WI38 (cell line): Measurements from ENCODE around the gene HK1.

Experiments used
- H3K4me3 ChIP-seq: 2 replicates; pipeline ENCODE4 v1.5.1; 2011; ENCODE audit warnings: low read depth, mild to moderate bottlenecking, control low read depth, low read length
- CTCF ChIP-seq: IDR thresholded peaks from 2 replicates; pipeline ENCODE4 v1.5.1; 2012; ENCODE audit warnings: low read depth, mild to moderate bottlenecking, control low read depth, low read length

Gene HK1

GRCh38 chr10:69414036-69415018 is 136.0 kb downstream of the HK1 start:
- no peak for TF ChIP-seq CTCF
- no peak overlapping the region for H3K4me3 ChIP-seq

GRCh38 chr10:69415049-69415448 is 136.8 kb downstream of the HK1 start:
- no peak overlapping the region for H3K4me3 ChIP-seq

GRCh38 chr10:69415951-69416350 is 137.7 kb downstream of the HK1 start:
- TF ChIP-seq CTCF, result no peak
- no peak overlapping the region for H3K4me3 ChIP-seq

More at GRCh38 chr10:69415049-69415448, 136.8 kb downstream of the HK1 start:
- TF ChIP-seq CTCF, result no peak

- no peak for TF ChIP-seq CTCF
- H3K4me3 ChIP-seq, result no peak within 1 kb of the TSS
These were observed 138.4 kb downstream of the HK1 start, which contains the start of gene TACR2 for GRCh38 chr10:69416695-69417094. TSS of gene TACR2 (minus strand) at chr10:69416918. CDS start at chr10:69416323, 595 bp downstream.

- no peak for TF ChIP-seq CTCF
- H3K4me3 ChIP-seq, result no peak overlapping the region
These were observed 139.2 kb downstream of the HK1 start for GRCh38 chr10:69417542-69417941.

- H3K4me3 ChIP-seq, result no peak overlapping the region
- TF ChIP-seq CTCF, result no peak
These were observed 139.9 kb downstream of the HK1 start for GRCh38 chr10:69418052-69418752.

- TF ChIP-seq CTCF, result no peak
- no peak overlapping the region for H3K4me3 ChIP-seq
These were observed 140.9 kb downstream of the HK1 start for GRCh38 chr10:69419096-69419743.
